ENCODE measurements around the gene FKBP5.

GRCh38 chr6:35725721-35726438 lies 37.2 kb upstream of the FKBP5 start:
- TF ChIP-seq, protein P1, sequence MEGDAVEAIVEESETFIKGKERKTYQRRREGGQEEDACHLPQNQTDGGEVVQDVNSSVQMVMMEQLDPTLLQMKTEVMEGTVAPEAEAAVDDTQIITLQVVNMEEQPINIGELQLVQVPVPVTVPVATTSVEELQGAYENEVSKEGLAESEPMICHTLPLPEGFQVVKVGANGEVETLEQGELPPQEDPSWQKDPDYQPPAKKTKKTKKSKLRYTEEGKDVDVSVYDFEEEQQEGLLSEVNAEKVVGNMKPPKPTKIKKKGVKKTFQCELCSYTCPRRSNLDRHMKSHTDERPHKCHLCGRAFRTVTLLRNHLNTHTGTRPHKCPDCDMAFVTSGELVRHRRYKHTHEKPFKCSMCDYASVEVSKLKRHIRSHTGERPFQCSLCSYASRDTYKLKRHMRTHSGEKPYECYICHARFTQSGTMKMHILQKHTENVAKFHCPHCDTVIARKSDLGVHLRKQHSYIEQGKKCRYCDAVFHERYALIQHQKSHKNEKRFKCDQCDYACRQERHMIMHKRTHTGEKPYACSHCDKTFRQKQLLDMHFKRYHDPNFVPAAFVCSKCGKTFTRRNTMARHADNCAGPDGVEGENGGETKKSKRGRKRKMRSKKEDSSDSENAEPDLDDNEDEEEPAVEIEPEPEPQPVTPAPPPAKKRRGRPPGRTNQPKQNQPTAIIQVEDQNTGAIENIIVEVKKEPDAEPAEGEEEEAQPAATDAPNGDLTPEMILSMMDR (IDR thresholded peaks at IDR 0.05): peak in 2 of 5 experiments; percentile 41 to 45
- TF ChIP-seq POLR2A (IDR thresholded peaks at IDR 0.05) (peak; percentile 14 to 36), EP300 (IDR thresholded peaks at IDR 0.05) (peak; percentile 90 to 97)

Measured in tibial nerve (tissue), 4 donors.